Measurements from ENCODE around the gene RHD.
"Not testable (repeated sequence)": the region's sequence is repeated elsewhere in the genome, so short reads cannot be mapped to it uniquely, and the experiment has no call there.

RHD gene

GRCh38 chr1:25309486-25309885 is 37.2 kb downstream of the RHD start:
- DNase-seq = not testable (repeated sequence)

DNA sequence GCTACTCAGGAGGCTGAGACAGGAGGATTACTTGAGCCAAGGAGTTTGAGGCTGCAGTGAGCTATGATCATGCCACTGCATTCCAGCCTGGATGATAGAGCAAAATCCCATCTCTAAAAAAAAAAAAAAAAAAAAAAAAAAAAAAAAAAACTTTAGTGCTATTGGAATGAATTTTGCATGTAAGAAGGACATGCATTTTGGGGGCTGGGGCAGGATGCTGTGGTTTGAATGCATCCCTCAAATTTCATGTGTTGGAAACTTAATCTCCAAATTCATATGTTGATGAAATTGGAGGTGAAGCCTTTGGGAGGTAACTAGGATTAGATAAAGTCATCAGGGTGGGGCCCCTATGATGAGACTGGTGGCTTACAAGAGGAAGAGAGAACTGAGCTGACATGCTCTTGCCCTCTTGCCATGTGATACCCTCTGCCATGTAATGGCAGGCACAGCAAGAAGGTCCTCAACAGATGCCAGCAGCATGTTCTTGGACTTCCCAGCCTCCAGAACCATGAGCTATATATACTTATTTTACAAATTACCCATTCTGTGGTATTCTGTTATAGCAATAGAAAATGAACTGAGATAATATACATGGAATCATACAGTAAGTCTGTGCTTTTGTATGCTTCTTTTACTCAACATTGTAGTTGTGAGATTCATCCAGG is 40.6 kb downstream of the RHD start:
- not testable (repeated sequence) for DNase-seq

- DNase-seq = not testable (repeated sequence)
Observed at GRCh38 chr1:25320314-25320938, 48.1 kb downstream of the RHD start.

DNA sequence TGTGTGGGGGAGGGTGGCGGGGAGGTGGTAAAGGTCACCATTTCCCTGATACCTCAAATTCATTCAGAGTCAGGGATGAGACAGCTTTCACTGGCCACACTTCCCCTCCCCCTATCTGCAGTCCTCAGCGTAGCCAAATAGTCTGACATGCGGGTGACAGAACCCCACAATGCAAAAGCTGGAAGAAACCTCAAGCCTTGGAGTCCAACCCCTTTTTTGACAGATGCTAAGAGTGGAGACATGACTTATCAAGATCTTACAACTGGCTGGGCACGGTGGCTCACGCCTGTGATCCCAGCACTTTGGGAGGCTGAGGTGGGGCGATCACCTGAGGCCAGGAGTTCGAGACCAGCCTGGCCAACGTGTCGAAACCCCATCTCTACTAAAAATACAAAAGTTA is 49.8 kb downstream of the RHD start:
- not testable (repeated sequence) for DNase-seq

- DNase-seq = not testable (repeated sequence)
Observed at GRCh38 chr1:25324407-25324806, 52.1 kb downstream of the RHD start.

DNA sequence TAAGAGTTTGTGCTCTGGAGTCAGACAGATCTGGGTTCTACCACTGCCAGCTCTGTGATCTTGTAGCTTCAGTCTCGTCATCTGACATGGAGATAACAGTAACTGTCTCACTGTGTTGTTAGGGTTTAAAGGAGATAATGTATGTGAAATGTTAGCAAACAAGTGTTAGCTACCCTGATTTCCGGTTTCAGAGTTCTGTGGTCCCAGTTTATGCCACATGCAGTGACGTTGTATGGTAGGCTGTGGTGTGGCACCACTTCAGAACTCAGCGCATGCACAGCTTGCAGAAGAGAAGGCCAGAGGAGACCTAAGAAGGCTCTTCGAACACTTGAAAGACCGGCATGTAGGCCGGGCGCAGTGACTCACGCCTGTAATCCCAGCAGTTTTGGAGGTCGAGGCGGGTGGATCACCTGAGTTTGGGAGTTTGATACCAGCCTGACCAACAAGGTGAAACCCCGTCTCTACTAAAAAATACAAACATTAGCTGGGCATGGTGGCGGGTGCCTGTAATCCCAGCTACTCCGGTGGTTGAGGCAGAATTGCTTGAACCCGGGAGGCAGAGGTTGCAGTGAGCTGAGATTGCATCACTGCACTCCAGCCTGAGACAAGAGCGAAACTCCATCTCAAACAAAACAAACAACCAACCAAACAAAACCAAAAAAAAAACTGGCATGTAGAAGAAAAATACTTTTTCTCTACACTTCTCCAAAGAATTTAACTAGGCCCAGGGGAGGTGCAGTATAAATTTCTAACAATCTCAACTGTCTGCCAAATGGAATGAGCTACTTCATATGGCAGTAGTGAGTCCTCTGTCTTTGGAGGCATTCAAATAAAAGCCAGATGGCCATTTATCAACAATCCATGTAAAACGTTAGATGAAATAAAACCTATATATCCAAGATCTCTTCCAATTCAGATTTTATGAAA is 55.8 kb downstream of the RHD start:
- not testable (repeated sequence) for DNase-seq

GRCh38 chr1:25328791-25329185 is 56.5 kb downstream of the RHD start:
- not testable (repeated sequence) for DNase-seq

DNA sequence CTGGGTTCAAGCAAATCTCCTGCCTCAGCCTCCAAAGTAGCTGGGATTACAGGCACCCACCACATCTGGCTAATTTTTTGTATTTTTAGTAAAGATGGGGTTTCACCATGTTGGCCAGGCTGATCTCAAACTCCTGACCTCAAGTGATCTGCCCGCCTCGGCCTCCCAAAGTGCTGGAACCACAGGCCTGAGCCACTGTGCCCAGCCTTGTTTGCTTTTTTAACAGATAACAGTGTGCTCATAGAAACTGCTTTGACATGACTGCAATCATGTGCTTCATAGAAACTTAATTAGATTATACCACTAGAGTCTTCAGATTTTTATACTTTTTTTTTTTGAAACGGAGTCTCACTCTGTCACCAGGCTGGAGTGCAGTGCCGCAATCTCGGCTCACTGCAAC is 57.0 kb downstream of the RHD start:
- DNase-seq = not testable (repeated sequence)

DNA sequence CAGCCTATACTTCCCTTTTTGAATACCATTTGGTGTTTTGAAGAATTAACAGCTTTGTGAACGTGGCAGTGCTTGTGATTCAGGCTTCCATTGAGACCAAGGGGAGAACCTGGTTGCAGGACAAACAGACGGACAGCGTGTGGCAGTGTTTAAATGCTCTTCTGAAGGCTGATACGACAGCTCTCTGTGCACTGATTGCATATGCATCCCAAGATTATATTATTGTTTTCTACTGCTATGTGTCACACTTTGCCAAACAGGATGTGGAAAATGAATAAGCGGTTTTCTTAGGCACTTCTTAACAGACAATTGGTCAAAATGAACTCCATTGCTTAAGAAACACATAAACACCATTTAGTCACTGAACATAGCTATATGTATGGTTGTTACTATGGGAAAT is 57.6 kb downstream of the RHD start:
- DNase-seq = not testable (repeated sequence)

GRCh38 chr1:25336922-25337354 is 64.6 kb downstream of the RHD start:
- DNase-seq = not testable (repeated sequence)

GRCh38 chr1:25337483-25338187 is 65.3 kb downstream of the RHD start:
- DNase-seq = not testable (repeated sequence)

- DNase-seq = peak; percentile 75 to 83
Observed at GRCh38 chr1:25338188-25338981, 66.1 kb downstream of the RHD start, which contains the start of gene TMEM50A. Gene TMEM50A (plus strand): TSS chr1:25338334. CDS start chr1:25340487, 2,153 bp downstream.

DNA sequence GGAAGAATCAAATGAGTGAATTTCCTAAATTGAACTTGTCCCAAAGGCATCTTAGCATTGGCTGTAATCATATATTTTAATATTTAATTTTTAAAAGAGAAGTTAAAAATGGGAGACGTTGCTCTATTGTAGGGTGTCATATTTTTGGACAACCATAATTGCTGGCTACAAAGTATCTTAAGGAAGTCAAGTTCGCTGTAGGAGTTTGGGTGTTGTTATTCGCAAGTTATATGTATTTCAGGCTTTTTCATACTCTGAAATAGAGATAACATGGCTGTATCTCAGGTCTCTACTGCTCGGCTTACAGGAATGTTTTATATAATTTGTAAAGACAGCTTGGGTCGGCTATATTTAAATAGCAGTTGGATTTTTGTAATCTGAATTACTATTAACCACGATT is 66.7 kb downstream of the RHD start:
- no peak for DNase-seq

DNA sequence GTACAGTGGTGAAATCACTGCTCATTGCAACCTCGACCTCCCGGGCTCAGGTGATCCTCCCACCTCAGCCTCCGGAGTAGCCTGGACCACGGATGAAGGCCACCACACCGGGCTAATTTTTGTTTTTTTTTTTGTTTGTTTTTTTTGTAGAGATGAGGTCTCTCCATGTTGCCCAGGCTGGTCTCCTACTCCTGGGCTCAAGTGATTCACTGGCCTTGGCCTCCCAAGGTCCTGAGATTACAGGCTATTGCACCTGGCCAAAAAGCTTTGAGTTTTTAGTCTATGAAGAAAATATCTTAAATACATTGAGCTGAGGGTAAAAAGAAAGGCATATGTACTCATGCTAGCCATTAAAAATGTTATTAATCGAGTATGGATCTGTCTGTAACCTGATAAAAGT is 69.4 kb downstream of the RHD start:
- no peak for DNase-seq

DNA sequence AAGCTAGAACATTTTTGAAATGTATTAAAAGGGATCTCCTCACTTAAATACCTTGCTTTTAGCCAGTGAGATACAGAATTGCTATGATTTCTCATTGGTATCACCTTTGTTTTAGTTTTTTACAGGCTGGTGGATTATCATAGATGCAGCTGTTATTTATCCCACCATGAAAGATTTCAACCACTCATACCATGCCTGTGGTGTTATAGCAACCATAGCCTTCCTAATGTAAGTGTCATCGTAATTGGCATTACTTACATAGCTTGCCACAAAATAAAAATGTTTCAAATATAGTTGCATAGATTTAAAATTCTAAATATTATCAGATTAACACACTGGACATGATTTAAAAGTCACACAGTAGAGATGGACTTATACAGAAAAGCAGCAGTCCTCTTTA is 70.5 kb downstream of the RHD start:
- no peak for DNase-seq

GRCh38 chr1:25343872-25344271 is 71.6 kb downstream of the RHD start:
- DNase-seq = no peak

GRCh38 chr1:25347556-25347955 is 75.2 kb downstream of the RHD start:
- DNase-seq = no peak

DNA sequence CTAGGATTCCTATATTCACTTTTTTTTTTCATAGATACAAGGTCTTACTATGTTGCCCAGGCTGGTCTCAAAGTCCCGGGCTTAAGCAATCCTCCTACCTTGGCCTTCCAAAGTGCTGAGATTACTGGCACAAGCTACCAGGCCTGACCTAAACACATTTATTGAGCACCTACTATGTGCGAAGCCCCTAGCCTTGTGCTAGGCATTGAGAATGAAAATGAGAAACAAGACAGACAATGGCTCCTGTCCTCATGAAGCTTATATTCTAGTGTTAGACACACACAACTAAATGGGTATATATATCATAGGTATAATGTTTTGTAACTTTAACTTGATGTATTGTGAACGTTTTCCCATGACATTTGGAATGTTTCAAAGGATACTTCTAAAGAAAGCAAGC is 77.3 kb downstream of the RHD start:
- DNase-seq = no peak

DNA sequence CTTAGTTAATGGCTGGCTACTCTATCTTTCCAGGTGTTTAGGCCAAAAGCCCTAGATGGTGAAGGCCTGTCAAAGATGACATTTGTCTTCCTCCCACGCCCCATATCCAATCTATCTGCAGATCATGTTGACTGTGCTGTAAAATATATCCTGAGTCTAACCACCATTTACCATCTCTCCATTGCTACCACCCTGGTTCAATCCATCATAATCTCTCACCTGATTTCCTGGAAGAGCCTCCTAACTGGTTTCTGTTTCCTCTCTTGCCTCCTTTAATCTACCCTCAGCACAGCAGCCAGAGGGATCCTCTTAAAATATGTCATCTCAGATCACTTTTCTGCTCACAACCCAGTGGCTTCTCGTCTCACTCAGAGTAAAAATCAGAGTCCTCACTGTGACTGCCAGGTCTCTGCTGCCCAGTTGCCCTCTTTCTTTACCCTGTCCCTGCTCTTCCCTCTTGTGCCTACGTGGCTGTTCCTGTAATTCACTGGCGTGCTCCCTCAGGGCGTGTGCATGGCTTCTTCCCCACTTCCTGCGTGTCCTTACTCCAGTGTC is 83.6 kb downstream of the RHD start:
- no peak for DNase-seq

DNA sequence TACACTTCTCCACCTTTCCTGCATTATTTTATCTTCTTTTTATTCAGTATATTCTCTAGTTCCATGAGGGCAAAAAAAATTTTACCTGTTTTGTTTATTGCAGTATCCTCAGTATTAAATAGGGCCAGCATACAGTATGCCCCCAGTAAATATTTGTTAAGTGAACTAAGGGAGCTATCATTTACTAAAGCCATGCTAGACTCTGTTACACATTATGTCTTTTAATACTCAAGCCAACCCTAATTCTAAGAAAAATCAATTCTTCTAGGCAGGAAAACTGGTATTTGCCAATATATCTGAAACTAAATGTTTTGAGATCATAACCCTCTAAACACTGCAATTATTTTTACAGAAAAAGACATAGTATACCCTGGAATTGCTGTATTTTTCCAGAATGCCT is 84.1 kb downstream of the RHD start:
- DNase-seq = no peak

DNA sequence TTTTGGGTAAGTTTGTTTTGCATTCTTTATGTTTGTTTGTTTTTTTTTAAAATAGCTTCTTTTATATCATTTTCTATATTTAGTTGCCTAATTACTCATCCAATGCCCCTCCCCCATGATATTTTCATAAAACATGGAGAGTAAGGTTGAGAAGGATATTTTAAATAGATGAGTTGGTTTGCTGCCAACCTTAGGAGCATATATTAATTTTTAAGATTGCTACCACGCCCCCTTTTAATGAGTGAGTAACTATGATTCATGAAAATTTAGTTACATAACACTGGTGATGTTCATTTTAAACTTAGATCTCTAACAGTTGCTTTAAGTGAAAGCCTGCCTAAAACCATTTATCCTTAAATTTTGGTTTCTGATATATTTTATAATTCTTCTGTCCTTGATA is 84.5 kb downstream of the RHD start:
- no peak for DNase-seq
